Measurements from ENCODE around the gene CCL25. TPM values are rescaled to one million over a fixed set of nuclear protein-coding genes. Genes with fewer than 3 reads are reported as not detected.

The CCL25 gene
- total and polyA plus RNA-seq, 3 donors from 2014 or later, result 0.47 to 1.7 TPM; not detected in 1

- H3K27me3 ChIP-seq, result no peaks in the 10 kb centered on the region
- no peak for DNase-seq
- 75 to 92% methylated on average over 2 of the region's 2 CpGs for WGBS, 2 donors
- H3K9me3 ChIP-seq, result no peaks in the 10 kb centered on the region
- intact Hi-C loops (cut with DNase I; ENCODE audit: low total_unique reads), result no loop called here
- no peaks in the 10 kb centered on the region for H3K4me1 ChIP-seq
- H3K27ac ChIP-seq, result no peak overlapping the region
- H3K4me3 ChIP-seq, result no peak overlapping the region
- no peak for TF ChIP-seq CTCF (IDR thresholded peaks at IDR 0.05)
- TF ChIP-seq POLR2A (IDR thresholded peaks at IDR 0.05), result no peak
- H3K36me3 ChIP-seq (ENCODE audit: low read depth, missing control alignments), result no peaks in the 10 kb centered on the region
These were observed 54.8 kb downstream of the CCL25 start for GRCh38 chr19:8107301-8107903.

GRCh38 chr19:8108560-8109445 is 56.2 kb downstream of the CCL25 start:
- no peaks in the 10 kb centered on the region for H3K36me3 ChIP-seq (ENCODE audit: low read depth, missing control alignments)
- no peaks in the 10 kb centered on the region for H3K9me3 ChIP-seq
- no peaks in the 10 kb centered on the region for H3K27me3 ChIP-seq
- H3K4me1 ChIP-seq, result no peaks in the 10 kb centered on the region
- H3K27ac ChIP-seq, result no peak overlapping the region
- DNase-seq, result no peak
- 85 to 88% methylated on average over 19 of the region's 19 CpGs for WGBS, 2 donors
- intact Hi-C loops (cut with DNase I; ENCODE audit: low total_unique reads), result no loop called here
- no peak for TF ChIP-seq POLR2A (IDR thresholded peaks at IDR 0.05)
- no peak for TF ChIP-seq CTCF (IDR thresholded peaks at IDR 0.05)
- no peak overlapping the region for H3K4me3 ChIP-seq

- H3K27ac ChIP-seq, result no peak overlapping the region
- TF ChIP-seq POLR2A (IDR thresholded peaks at IDR 0.05) (no peak), CTCF (IDR thresholded peaks at IDR 0.05) (no peak)
- H3K9me3 ChIP-seq, result no peaks in the 10 kb centered on the region
- no peak for DNase-seq
- 68 to 76% methylated on average over 7 to 12 of the region's 12 CpGs for WGBS, 2 donors
- intact Hi-C loops (cut with DNase I; ENCODE audit: low total_unique reads), result no loop called here
- no peaks in the 10 kb centered on the region for H3K27me3 ChIP-seq
- H3K4me1 ChIP-seq, result no peaks in the 10 kb centered on the region
- H3K36me3 ChIP-seq (ENCODE audit: low read depth, missing control alignments), result no peaks in the 10 kb centered on the region
- no peak overlapping the region for H3K4me3 ChIP-seq
These were observed 56.9 kb downstream of the CCL25 start for GRCh38 chr19:8109455-8109854.

GRCh38 chr19:8109890-8110662 is 57.5 kb downstream of the CCL25 start:
- Histone ChIP-seq H3K36me3 (ENCODE audit: low read depth, missing control alignments) (no peaks in the 10 kb centered on the region), H3K4me1 (no peaks in the 10 kb centered on the region), H3K27ac (no peak overlapping the region), H3K27me3 (no peaks in the 10 kb centered on the region), H3K4me3 (no peak overlapping the region), H3K9me3 (no peaks in the 10 kb centered on the region)
- no peak for DNase-seq
- intact Hi-C loops (cut with DNase I; ENCODE audit: low total_unique reads), result no loop called here
- TF ChIP-seq CTCF (IDR thresholded peaks at IDR 0.05), result no peak
- TF ChIP-seq POLR2A (IDR thresholded peaks at IDR 0.05), result no peak
- WGBS, 2 donors, result 87 to 92% methylated on average over 7 of the region's 7 CpGs
